H1 (cell line): Measurements from ENCODE around the gene HDDC3. TPM values are rescaled to one million over a fixed set of nuclear protein-coding genes. Genes with fewer than 3 reads are reported as not detected.

Experiments used
- CTCF ChIA-PET: fragments of 300-600 bp; sonication (Branson Sonifier 250); formaldehyde crosslinking; loops from one replicate; lab custom pipeline; 2021; ENCODE audit not compliant: partially characterized antibody; lab: Charles Lee
- POLR2A ChIA-PET: fragments of 300-600 bp; sonication (Branson Sonifier 250); formaldehyde crosslinking; loops from one replicate; lab custom pipeline; 2021; ENCODE audit warnings: inconsistent platforms; ENCODE audit not compliant: partially characterized antibody; lab: Charles Lee
- DNase-seq, 2 experiments: peaks; one replicate each; pipeline versions ENCODE4 v3.0.0 to v3.0.0-alpha.2; 2010 to 2022; ENCODE audit warnings: low spot score in 2 of 2, low read depth in 1 of 2, mixed read lengths in 1 of 2
- FAIRE-seq: peaks from 2 replicates; lab custom pipeline; 2011; peaks lifted over from hg19 to GRCh38; lab: Jason Lieb, UNC
- H2AFZ ChIP-seq: 2 replicates; pipeline ENCODE4 v1.8.1; 2012; ENCODE audit warnings: low read length, inconsistent platforms
- H2AK5ac ChIP-seq: 2 replicates; pipeline ENCODE4 v1.6.1; 2013; ENCODE audit warnings: low read depth, low read length
- H2BK120ac ChIP-seq: replicated peaks from 2 replicates; pipeline ENCODE3; 2013; ENCODE audit warnings: low read depth, low read length, inconsistent platforms
- H2BK12ac ChIP-seq: 2 replicates; pipeline ENCODE4 v1.6.1; 2013; ENCODE audit warnings: low read depth, low read length
- H2BK15ac ChIP-seq: 2 replicates; pipeline ENCODE4 v1.6.1; 2013; ENCODE audit warnings: low read length
- H2BK20ac ChIP-seq: 2 replicates; pipeline ENCODE4 v1.6.1; 2013; ENCODE audit warnings: low read length
- H2BK5ac ChIP-seq: 2 replicates; pipeline ENCODE4 v1.6.1; 2013; ENCODE audit warnings: low read depth, low read length
- H3K14ac ChIP-seq: 2 replicates; pipeline ENCODE4 v1.6.1; 2013; ENCODE audit warnings: inconsistent platforms; ENCODE audit not compliant: insufficient read length
- H3K18ac ChIP-seq: 2 replicates; pipeline ENCODE4 v1.6.1; 2013; ENCODE audit warnings: low read length; ENCODE audit errors: extremely low read depth
- H3K23ac ChIP-seq: 2 replicates; pipeline ENCODE4 v1.6.1; 2013; ENCODE audit warnings: inconsistent platforms; ENCODE audit not compliant: insufficient read length
- H3K23me2 ChIP-seq: 2 replicates; pipeline ENCODE4 v1.6.1; 2013; ENCODE audit warnings: low read depth, low read length
- H3K27ac ChIP-seq: 2 replicates; pipeline ENCODE4 v1.6.1; 2011; ENCODE audit warnings: low read depth, low read length, inconsistent platforms
- H3K27me3 ChIP-seq, 4 experiments: replicated peaks in 1 of 4; 1 replicate in 1 of 4; 2 replicates in 3 of 4; pipeline versions ENCODE4 v1.6.1 to v1.8.1; 2011 to 2013; ENCODE audit warnings: low read length in 3 of 4, mild to moderate bottlenecking in 3 of 4, inconsistent platforms in 2 of 4, mixed read lengths in 2 of 4, moderate library complexity in 1 of 4; ENCODE audit not compliant: control insufficient read depth in 3 of 4, insufficient read depth in 3 of 4; ENCODE audit errors: extremely low read depth in 1 of 4
- H3K36me3 ChIP-seq, 4 experiments: 2 replicates each; pipeline versions ENCODE4 v1.6.1 to v1.8.1; 2011 to 2013; ENCODE audit warnings: mild to moderate bottlenecking in 4 of 4, low read length in 3 of 4, moderate library complexity in 2 of 4, control low read depth in 1 of 4, inconsistent platforms in 1 of 4; ENCODE audit not compliant: insufficient read depth in 4 of 4, control insufficient read depth in 2 of 4
- H3K4ac ChIP-seq: replicated peaks from 2 replicates; pipeline ENCODE3; 2013; ENCODE audit warnings: low read length, low read depth, mixed read lengths, inconsistent platforms; ENCODE audit not compliant: insufficient read length
- H3K4me1 ChIP-seq, 4 experiments: replicated peaks in 1 of 4; 1 replicate in 1 of 4; 2 replicates in 3 of 4; pipeline versions ENCODE4 v1.6.1 to v1.8.1; 2011 to 2013; ENCODE audit warnings: low read length in 3 of 4, inconsistent platforms in 2 of 4, mixed read lengths in 1 of 4; ENCODE audit not compliant: insufficient read depth in 4 of 4, control insufficient read depth in 3 of 4
- H3K4me2 ChIP-seq, 2 experiments: 2 replicates each; pipeline versions ENCODE4 v1.6.1 to v1.8.1; 2011 to 2013; ENCODE audit warnings: low read depth in 2 of 2, low read length in 2 of 2, control low read depth in 1 of 2, inconsistent platforms in 1 of 2, mild to moderate bottlenecking in 1 of 2; ENCODE audit not compliant: insufficient read depth in 1 of 2
- H3K4me3 ChIP-seq, 4 experiments: fragments of 200-600, 300-600 bp in 1 of 4; sonication (generic), shearing (Covaris generic), sonication (Bioruptor Twin) in 1 of 4; 2 replicates each; pipeline versions ENCODE4 v1.5.1 to v1.8.1; 2011 to 2016; ENCODE audit warnings: low read length in 4 of 4, low read depth in 3 of 4, control low read depth in 2 of 4, inconsistent platforms in 2 of 4, mild to moderate bottlenecking in 2 of 4, mixed read lengths in 1 of 4, moderate library complexity in 1 of 4; ENCODE audit not compliant: insufficient read depth in 2 of 4; ENCODE audit errors: extremely low read depth in 1 of 4
- H3K56ac ChIP-seq: replicated peaks from 2 replicates; pipeline ENCODE3; 2013; ENCODE audit warnings: low read depth, mild to moderate bottlenecking, mixed read lengths, low read length, inconsistent platforms; ENCODE audit not compliant: insufficient read length
- H3K79me1 ChIP-seq: 2 replicates; pipeline ENCODE4 v1.6.1; 2013; ENCODE audit warnings: low read depth, low read length, control low read depth
- H3K79me2 ChIP-seq, 2 experiments: 2 replicates each; pipeline versions ENCODE4 v1.6.1 to v1.8.1; 2012 to 2013; ENCODE audit warnings: low read length in 2 of 2, mild to moderate bottlenecking in 2 of 2, inconsistent platforms in 1 of 2; ENCODE audit not compliant: insufficient read depth in 2 of 2, control insufficient read depth in 1 of 2
- H3K9ac ChIP-seq, 4 experiments: replicated peaks in 1 of 4; 1 replicate in 1 of 4; 2 replicates in 3 of 4; pipeline versions ENCODE4 v1.6.1 to v1.8.1; 2011 to 2013; ENCODE audit warnings: low read depth in 3 of 4, low read length in 3 of 4, control low read depth in 2 of 4, mild to moderate bottlenecking in 2 of 4, moderate library complexity in 2 of 4, inconsistent platforms in 1 of 4; ENCODE audit errors: extremely low read depth in 1 of 4
- H3K9me3 ChIP-seq, 2 experiments: 2 replicates each; pipeline versions ENCODE4 v1.6.1 to v1.8.1; 2012 to 2013; ENCODE audit warnings: mild to moderate bottlenecking in 2 of 2, moderate library complexity in 2 of 2, control low read depth in 1 of 2, inconsistent platforms in 1 of 2, low read depth in 1 of 2, low read length in 1 of 2, mixed read lengths in 1 of 2; ENCODE audit not compliant: insufficient read depth in 2 of 2
- H4K20me1 ChIP-seq, 2 experiments: replicated peaks in 1 of 2; 2 replicates each; pipeline versions ENCODE3 to v1.8.1; 2011 to 2013; ENCODE audit warnings: inconsistent platforms in 2 of 2, low read length in 2 of 2, mild to moderate bottlenecking in 1 of 2; ENCODE audit not compliant: insufficient read depth in 2 of 2, control insufficient read depth in 1 of 2
- H4K5ac ChIP-seq: 2 replicates; pipeline ENCODE4 v1.6.1; 2013; ENCODE audit warnings: low read length, low read depth, mixed read lengths, inconsistent platforms; ENCODE audit not compliant: insufficient read length
- H4K8ac ChIP-seq: 2 replicates; pipeline ENCODE4 v1.8.0; 2013; ENCODE audit warnings: mild to moderate bottlenecking, moderate library complexity, low read length, inconsistent platforms; ENCODE audit not compliant: insufficient read depth; ENCODE audit errors: extremely low read depth
- H4K91ac ChIP-seq: replicated peaks from 2 replicates; pipeline ENCODE3; 2013; ENCODE audit warnings: low read length, mixed read lengths, inconsistent platforms; ENCODE audit not compliant: insufficient read length
- ATF3 ChIP-seq: IDR thresholded peaks from 2 replicates; pipeline ENCODE4 v1.6.1; 2011; ENCODE audit warnings: low read depth, mild to moderate bottlenecking, low read length; ENCODE audit not compliant: insufficient read depth
- SIRT6 ChIP-seq: IDR thresholded peaks from one replicate; pipeline ENCODE4 v1.7.1; 2012; ENCODE audit warnings: low read length, inconsistent platforms
- SP2 ChIP-seq: IDR thresholded peaks from 2 replicates; pipeline ENCODE4 v1.6.1; 2012; ENCODE audit warnings: mild to moderate bottlenecking, low read length, inconsistent platforms
- WGBS, 2 experiments: shearing (Covaris generic) in 1 of 2; methylation state at CpG; one replicate each; pipeline versions ENCODE4 v1.1.6 to v1.1.7; 2013 to 2015; ENCODE audit warnings: low lambda C conversion rate in 2 of 2, mixed read lengths in 2 of 2, inconsistent platforms in 1 of 2, low coverage in 1 of 2, missing lambda C conversion rate in 1 of 2; ENCODE audit not compliant: insufficient replicate concordance in 2 of 2, insufficient coverage in 1 of 2, insufficient read length in 1 of 2; ENCODE audit errors: extremely low coverage in 1 of 2, missing lambda C conversion rate in 1 of 2; 5-methylcytosine and 5-hydroxymethylcytosine counted together
- polyA plus RNA-seq, 7 experiments: library from polyadenylated mRNA; depleted of rRNA in 3 of 7; stranded (reverse) in 5 of 7; unstranded in 2 of 7; fragments of >200 nt in 5 of 7; fragments of 200-250 nt in 2 of 7; gene quantifications; 1 replicate in 5 of 7; 2 replicates in 1 of 7; 4 replicates in 1 of 7; pipeline versions ENCODE4 v1.2.1 to v1.2.3, GENCODE V29; 2011 to 2013; ENCODE audit warnings: missing spikeins in 2 of 7, mixed read lengths in 2 of 7
- total RNA-seq: library from RNA; stranded (reverse); fragmentation: NEBNext Ultra II Directional; extraction: Animal tissue kit (Norgen Biotek cat#: 25700); gene quantifications from 2 replicates; pipeline ENCODE4 v1.2.1, GENCODE V29; 2021

The HDDC3 gene
- total and polyA plus RNA-seq, 2 of the 8 experiments (the other 6 are each of a cell fraction or from before 2014, with no cell fraction given) = 16.3 to 16.5 TPM

- H4K20me1 ChIP-seq = peaks cover 1 to 5% of the 10 kb centered on the region in 2 experiments
- H4K8ac ChIP-seq = no peak overlapping the region
- peaks cover 0 to 6% of the 10 kb centered on the region in 2 experiments; a peak in 1 of 4 replicates for H3K79me2 ChIP-seq
- no peak overlapping the region for H4K5ac ChIP-seq
- no peak overlapping the region for H2AK5ac ChIP-seq
- H2BK12ac ChIP-seq = no peak overlapping the region
- H3K4ac ChIP-seq = no peak overlapping the region
- H3K27ac ChIP-seq = no peak overlapping the region
- H3K23ac ChIP-seq = no peak overlapping the region
- 95% methylated on average over 5 of the region's 5 CpGs; no CpG with 5 or more reads in 1 of the 2 experiments for WGBS, 2 experiments
- no peak overlapping the region for H3K4me2 ChIP-seq
- no peak overlapping the region for H3K14ac ChIP-seq
- H3K18ac ChIP-seq = no peak overlapping the region
- FAIRE-seq (no peak), DNase-seq (no peak)
- no peak overlapping the region for H4K91ac ChIP-seq
- no peak overlapping the region for H3K4me3 ChIP-seq
- peaks cover 12% of the 10 kb centered on the region; the same call in 1 of the 2 replicates for H3K23me2 ChIP-seq
- peaks cover 0 to 33% (median 16%) of the 10 kb centered on the region in 4 experiments; a peak in 6 of 8 replicates for H3K36me3 ChIP-seq
- peaks cover 0 to 15% (median 8%) of the 10 kb centered on the region in 4 experiments; a peak in 6 of 7 replicates for H3K4me1 ChIP-seq
- TF ChIP-seq SIRT6 (no peak), SP2 (no peak), ATF3 (no peak)
- POLR2A ChIA-PET = interaction anchor here (0.6 to 2.3 kb wide), 4 partner anchors 25 to 291 kb away, joined by 3 to 6 read pairs (median 4); partner anchors contain the start of genes PRC1 and UNC45A
- H3K9ac ChIP-seq = no peak overlapping the region
- no peak overlapping the region for H2BK5ac ChIP-seq
- H2BK15ac ChIP-seq = no peak overlapping the region
- no peaks in the 10 kb centered on the region for H3K27me3 ChIP-seq
- no peaks in the 10 kb centered on the region for H3K9me3 ChIP-seq
- H2BK120ac ChIP-seq = no peak overlapping the region
- H3K56ac ChIP-seq = no peak overlapping the region
- H2AFZ ChIP-seq = no peak overlapping the region
- CTCF ChIA-PET = interaction anchor here (0.7 to 19.2 kb wide), 6 partner anchors 18 to 298 kb away, joined by 3 to 306 read pairs (median 5); partner anchors contain the start of genes HDDC3 and UNC45A
- no peak overlapping the region for H2BK20ac ChIP-seq
- peaks cover 3% of the 10 kb centered on the region; the same call in 1 of the 2 replicates for H3K79me1 ChIP-seq
These were observed 27.5 kb upstream of the HDDC3 start for GRCh38 chr15:90959894-90960293.
